ENCODE measurements around the gene REEP1. TPM values are rescaled to one million over a fixed set of nuclear protein-coding genes. Genes with fewer than 3 reads are reported as not detected.

REEP1 gene
- total and polyA plus RNA-seq, 2 donors (not counting 1 experiment from before 2014, with no cell fraction given) = not detected

- H2AFZ ChIP-seq (ENCODE audit: insufficient read depth, low read depth, low read length, poor library complexity, severe bottlenecking) = no peak overlapping the region
- H3K4me1 ChIP-seq (ENCODE audit: control insufficient read depth in 2 of 2, insufficient read depth in 2 of 2, low read length in 2 of 2) = no peaks in the 10 kb centered on the region
- TF ChIP-seq EZH2 (IDR thresholded peaks at IDR 0.05; ENCODE audit: borderline replicate concordance, insufficient read depth, low read depth, low read length, poor library complexity, severe bottlenecking) (no peak), CTCF (IDR thresholded peaks at IDR 0.05) (no peak)
- Mint-ChIP-seq H3K27me3 (peaks cover 34% of the 10 kb centered on the region), H3K9me3 (ENCODE audit: insufficient read depth) (no peaks in the 10 kb centered on the region), H3K4me1 (no peaks in the 10 kb centered on the region), H3K27ac (no peak overlapping the region), H3K4me3 (no peak overlapping the region)
- ATAC-seq (ENCODE audit: low read depth) (no peak), DNase-seq (no peak)
- H4K20me1 ChIP-seq (ENCODE audit: control insufficient read depth, insufficient read depth, low read length, poor library complexity, severe bottlenecking) = no peaks in the 10 kb centered on the region
- H3K9me3 ChIP-seq (ENCODE audit: control extremely low read depth in 1 of 3, control insufficient read depth in 2 of 3, insufficient read depth in 1 of 3, low read length in 2 of 3) = no peaks in the 10 kb centered on the region
- no peak overlapping the region for H3K9ac ChIP-seq (ENCODE audit: low read length)
- H3K27me3 ChIP-seq (replicated peaks in 1 of 4; ENCODE audit: control extremely low read depth in 1 of 4, control insufficient read depth in 3 of 4, insufficient read depth in 4 of 4, low read length in 3 of 4) = peaks cover 0 to 14% (median 0%) of the 10 kb centered on the region in 4 experiments
- ChIA-PET CTCF (no interaction called here), POLR2A (no interaction called here)
- H3K79me2 ChIP-seq (ENCODE audit: control insufficient read depth, insufficient read depth, low read length) = no peaks in the 10 kb centered on the region
- no peak overlapping the region for H3K27ac ChIP-seq (ENCODE audit: low read length in 2 of 2)
- H3K4me2 ChIP-seq (replicated peaks; ENCODE audit: low read depth, low read length, poor library complexity, severe bottlenecking) = no peak overlapping the region
- H3K36me3 ChIP-seq (replicated peaks in 1 of 2; ENCODE audit: control extremely low read depth in 1 of 2, control insufficient read depth in 1 of 2, extremely low read depth in 1 of 2, insufficient read depth in 2 of 2, low read length in 1 of 2) = no peaks in the 10 kb centered on the region
- intact Hi-C loops (cut with micrococcal nuclease) = no loop called here
- 95% methylated on average over 8 of the region's 8 CpGs for WGBS (ENCODE audit: insufficient coverage)
- H3K4me3 ChIP-seq (ENCODE audit: control extremely low read depth in 1 of 5, extremely low read depth in 1 of 5, insufficient read depth in 1 of 5, low read depth in 2 of 5, low read length in 4 of 5) = no peak overlapping the region
Measured at GRCh38 chr2:86308356-86308755, 29.1 kb downstream of the REEP1 start.

- intact Hi-C loops (cut with micrococcal nuclease) = no loop called here
- H3K4me3 Mint-ChIP-seq = no peak overlapping the region
- Histone ChIP-seq H2AFZ (ENCODE audit: insufficient read depth, low read depth, low read length, poor library complexity, severe bottlenecking) (no peak overlapping the region), H4K20me1 (ENCODE audit: control insufficient read depth, insufficient read depth, low read length, poor library complexity, severe bottlenecking) (no peaks in the 10 kb centered on the region), H3K4me2 (replicated peaks; ENCODE audit: low read depth, low read length, poor library complexity, severe bottlenecking) (no peak overlapping the region), H3K4me3 (ENCODE audit: control extremely low read depth in 1 of 5, extremely low read depth in 1 of 5, insufficient read depth in 1 of 5, low read depth in 2 of 5, low read length in 4 of 5) (no peak overlapping the region), H3K9me3 (ENCODE audit: control extremely low read depth in 1 of 3, control insufficient read depth in 2 of 3, insufficient read depth in 1 of 3, low read length in 2 of 3) (no peaks in the 10 kb centered on the region), H3K36me3 (replicated peaks in 1 of 2; ENCODE audit: control extremely low read depth in 1 of 2, control insufficient read depth in 1 of 2, extremely low read depth in 1 of 2, insufficient read depth in 2 of 2, low read length in 1 of 2) (no peaks in the 10 kb centered on the region), H3K27me3 (replicated peaks in 1 of 4; ENCODE audit: control extremely low read depth in 1 of 4, control insufficient read depth in 3 of 4, insufficient read depth in 4 of 4, low read length in 3 of 4) (peaks cover 0 to 14% (median 0%) of the 10 kb centered on the region in 4 experiments), H3K4me1 (ENCODE audit: control insufficient read depth in 2 of 2, insufficient read depth in 2 of 2, low read length in 2 of 2) (no peaks in the 10 kb centered on the region), H3K9ac (ENCODE audit: low read length) (no peak overlapping the region), H3K27ac (ENCODE audit: low read length in 2 of 2) (no peak overlapping the region), H3K79me2 (ENCODE audit: control insufficient read depth, insufficient read depth, low read length) (no peaks in the 10 kb centered on the region)
- DNase-seq (no peak), ATAC-seq (ENCODE audit: low read depth) (no peak)
- POLR2A ChIA-PET = no interaction called here
- no peaks in the 10 kb centered on the region for H3K4me1 Mint-ChIP-seq
- CTCF ChIA-PET = interaction anchor here (0.6 kb wide), 1 partner anchor 57 kb away, joined by 3 read pairs; no protein-coding TSS in a partner anchor
- H3K27ac Mint-ChIP-seq = no peak overlapping the region
- peaks cover 34% of the 10 kb centered on the region for H3K27me3 Mint-ChIP-seq
- 85% methylated on average over 3 of the region's 7 CpGs for WGBS (ENCODE audit: insufficient coverage)
- H3K9me3 Mint-ChIP-seq (ENCODE audit: insufficient read depth) = no peaks in the 10 kb centered on the region
- no peak for TF ChIP-seq EZH2 (IDR thresholded peaks at IDR 0.05; ENCODE audit: borderline replicate concordance, insufficient read depth, low read depth, low read length, poor library complexity, severe bottlenecking)
- TF ChIP-seq CTCF (IDR thresholded peaks at IDR 0.05) = no peak
Measured at GRCh38 chr2:86307431-86307830, 30.0 kb downstream of the REEP1 start.

Measured in B cell (primary cell).